SU-DHL-6 (cell line): ENCODE results near the gene RASSF4.

Experiments used
- CTCF ChIP-seq: fragments of 200-600 bp; sonication (generic); IDR thresholded peaks from one replicate; pipeline ENCODE4 v1.5.1; 2017; ENCODE audit warnings: antibody characterized with exemption, mild to moderate bottlenecking, low read length, moderate library complexity; ENCODE audit not compliant: insufficient read depth, poor library complexity, severe bottlenecking
- EZH2phosphoT487 ChIP-seq: fragments of 200-600 bp; sonication (generic), shearing (Covaris generic); conservative IDR thresholded peaks from 2 replicates; pipeline ENCODE4 v1.6.1; 2018; ENCODE audit warnings: mild to moderate bottlenecking, antibody characterized with exemption, low read length, moderate library complexity, mixed read lengths

- TF ChIP-seq CTCF (no peak), EZH2phosphoT487 (no peak)
Measured at GRCh38 chr10:45000752-45001380, 41.3 kb downstream of the RASSF4 start, which contains the start of gene ZNF22.
